Measurements from ENCODE around the gene EMILIN1. TPM values are rescaled to one million over a fixed set of nuclear protein-coding genes. Genes with fewer than 3 reads are reported as not detected.

Gene EMILIN1
- total and polyA plus RNA-seq, 2 of the 8 experiments (the other 6 are each of a cell fraction or from before 2014, with no cell fraction given): 1.9 to 3.0 TPM

GRCh38 chr2:27088634-27089033, 10.2 kb downstream of the EMILIN1 start (continued):
- no peak for TF ChIP-seq POU5F1 (IDR thresholded peaks at IDR 0.05; ENCODE audit: low read depth, low read length)
- no peak for TF ChIP-seq TCF12 (IDR thresholded peaks at IDR 0.05; ENCODE audit: low read depth, low read length)
- TF ChIP-seq FOSL1 (IDR thresholded peaks at IDR 0.05; ENCODE audit: insufficient read depth, low read depth, low read length): no peak
- no peak for TF ChIP-seq SP4 (IDR thresholded peaks at IDR 0.05; ENCODE audit: low read length)

All from H1 (cell line).